Lower lobe of right lung (tissue), 2 donors: ENCODE data around the gene RTL10. TPM values are rescaled to one million over a fixed set of nuclear protein-coding genes. Genes with fewer than 3 reads are reported as not detected.

Experiments used
- ATAC-seq, 2 donors: fragments of 200-7000 bp; cut with Tn5 transposase; one replicate each; pipeline ENCODE4 v1.9.1; 2020 to 2022; ENCODE audit warnings: mild to moderate bottlenecking in 2 of 2, moderate library complexity in 2 of 2
- DNase-seq: peaks from one replicate; pipeline ENCODE4 v3.0.0-alpha.2; 2020
- H3K27ac ChIP-seq: fragments of 200-600 bp; one replicate; pipeline ENCODE4 v1.8.0; 2022
- H3K27me3 ChIP-seq: fragments of 200-600 bp; one replicate; pipeline ENCODE4 v1.8.0; 2022; ENCODE audit warnings: low read depth
- H3K36me3 ChIP-seq: fragments of 200-600 bp; one replicate; pipeline ENCODE4 v1.8.0; 2022; ENCODE audit warnings: mild to moderate bottlenecking
- H3K4me1 ChIP-seq: fragments of 200-600 bp; one replicate; pipeline ENCODE4 v1.8.0; 2022
- H3K4me3 ChIP-seq: fragments of 200-600 bp; one replicate; pipeline ENCODE4 v1.8.0; 2022; ENCODE audit warnings: mild to moderate bottlenecking
- H3K9me3 ChIP-seq: fragments of 200-600 bp; one replicate; pipeline ENCODE4 v1.8.0; 2022
- intact Hi-C: fragments of 100-400 bp; cut with DNase I; formaldehyde crosslinking; loops from one replicate; pipeline ENCODE4 v1.11.0; 2022
- total RNA-seq: library from RNA; stranded (reverse); fragmentation: NEBNext Ultra II Directional; extraction: Animal tissue kit (Norgen Biotek cat#: 25700); gene quantifications from one replicate; pipeline ENCODE4 v1.2.1, GENCODE V29; 2021
- TF ChIP-seq, protein P1 (sequence below): fragments of 200-600 bp; IDR thresholded peaks from one replicate; pipeline ENCODE4 v1.8.0; 2022; ENCODE audit warnings: antibody characterized with exemption, mild to moderate bottlenecking
- donor health status: DM: no; HTN: yes; CAD: no; lungs with severe emphysema.

Gene RTL10
- total RNA-seq, 1 donor from 2014 or later, result 24.3 TPM

DNA sequence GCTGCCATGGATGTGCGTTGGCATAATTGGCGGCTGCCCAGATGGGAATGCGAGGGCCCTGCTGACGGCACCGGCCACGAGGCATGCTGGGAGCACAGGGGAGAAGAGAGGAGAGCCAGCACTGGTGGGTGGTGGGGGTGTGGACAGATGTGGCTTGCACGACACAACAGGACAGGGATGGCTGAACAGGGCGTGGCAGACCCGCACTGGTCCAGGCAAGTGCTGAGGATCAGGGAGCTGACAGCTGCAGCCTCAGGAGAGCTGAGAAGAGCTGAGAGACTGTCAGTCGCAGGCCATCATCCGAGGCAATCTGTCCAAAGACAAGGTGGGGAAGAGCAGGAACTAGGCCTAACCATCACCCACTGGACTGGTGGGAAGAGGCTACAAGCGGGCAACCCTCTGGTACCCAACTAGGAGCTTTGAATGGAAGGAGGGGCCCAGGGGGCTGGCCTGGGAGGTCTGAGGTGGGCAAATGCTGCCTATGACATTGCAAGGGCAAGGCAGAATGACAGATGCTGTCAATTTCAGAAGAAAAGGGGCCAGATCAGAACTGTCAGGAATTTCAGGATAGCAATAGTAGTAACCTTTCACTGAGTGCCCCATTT lies 2.4 kb downstream of the RTL10 start:
- Histone ChIP-seq H3K9me3 (no peaks in the 10 kb centered on the region), H3K4me1 (peaks cover 71% of the 10 kb centered on the region), H3K27me3 (no peaks in the 10 kb centered on the region), H3K36me3 (peaks cover 29% of the 10 kb centered on the region), H3K4me3 (peak overlapping the region; percentile 91), H3K27ac (peak overlapping the region; percentile 42)
- ATAC-seq (no peak), DNase-seq (no peak)
- intact Hi-C loops, result no loop called here
- TF ChIP-seq, protein P1, sequence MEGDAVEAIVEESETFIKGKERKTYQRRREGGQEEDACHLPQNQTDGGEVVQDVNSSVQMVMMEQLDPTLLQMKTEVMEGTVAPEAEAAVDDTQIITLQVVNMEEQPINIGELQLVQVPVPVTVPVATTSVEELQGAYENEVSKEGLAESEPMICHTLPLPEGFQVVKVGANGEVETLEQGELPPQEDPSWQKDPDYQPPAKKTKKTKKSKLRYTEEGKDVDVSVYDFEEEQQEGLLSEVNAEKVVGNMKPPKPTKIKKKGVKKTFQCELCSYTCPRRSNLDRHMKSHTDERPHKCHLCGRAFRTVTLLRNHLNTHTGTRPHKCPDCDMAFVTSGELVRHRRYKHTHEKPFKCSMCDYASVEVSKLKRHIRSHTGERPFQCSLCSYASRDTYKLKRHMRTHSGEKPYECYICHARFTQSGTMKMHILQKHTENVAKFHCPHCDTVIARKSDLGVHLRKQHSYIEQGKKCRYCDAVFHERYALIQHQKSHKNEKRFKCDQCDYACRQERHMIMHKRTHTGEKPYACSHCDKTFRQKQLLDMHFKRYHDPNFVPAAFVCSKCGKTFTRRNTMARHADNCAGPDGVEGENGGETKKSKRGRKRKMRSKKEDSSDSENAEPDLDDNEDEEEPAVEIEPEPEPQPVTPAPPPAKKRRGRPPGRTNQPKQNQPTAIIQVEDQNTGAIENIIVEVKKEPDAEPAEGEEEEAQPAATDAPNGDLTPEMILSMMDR, result no peak

DNA sequence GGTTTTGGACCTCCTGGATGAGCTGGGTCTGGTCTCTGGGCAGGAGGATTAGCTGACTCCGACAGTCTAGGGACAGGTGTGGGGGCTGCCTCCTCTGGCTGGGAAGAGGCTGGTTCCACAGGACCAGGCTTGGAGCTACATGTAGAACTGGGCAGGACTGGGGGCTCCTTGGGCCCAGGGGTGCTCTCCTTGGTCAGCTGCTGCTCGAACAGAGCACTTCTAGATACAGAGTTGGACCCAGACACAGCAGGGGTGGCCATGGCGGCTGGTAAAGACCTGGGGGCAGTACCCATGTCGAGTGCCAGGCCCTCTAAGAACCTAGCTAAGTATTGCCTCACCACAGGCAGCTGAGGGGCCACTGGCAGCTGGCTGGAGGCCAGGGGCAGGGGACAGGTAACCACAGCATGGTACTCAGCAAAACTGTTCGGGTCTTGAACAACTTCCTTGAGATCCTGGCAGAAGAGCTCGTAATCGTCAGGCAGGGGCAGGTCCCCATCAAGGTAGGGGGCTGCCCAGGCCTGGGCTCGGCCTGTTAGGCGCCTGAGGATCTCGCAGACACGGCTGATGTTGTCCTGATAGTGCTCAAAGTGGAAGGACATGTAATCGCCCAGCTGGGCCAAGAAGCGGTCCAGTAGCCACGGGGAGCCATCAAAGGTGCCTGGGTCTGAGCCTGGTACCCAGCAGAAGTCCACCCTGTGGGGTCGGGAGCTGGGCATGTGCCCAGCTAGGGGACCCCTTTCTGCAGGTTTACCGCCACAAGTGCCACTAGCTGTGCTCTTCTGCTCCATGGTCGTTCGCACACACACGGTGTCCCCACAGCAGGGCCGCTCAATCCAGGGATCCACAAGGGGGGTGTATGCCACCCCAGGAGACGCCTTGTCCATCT lies 3.1 kb downstream of the RTL10 start:
- Histone ChIP-seq H3K9me3 (no peaks in the 10 kb centered on the region), H3K4me1 (peaks cover 71% of the 10 kb centered on the region), H3K4me3 (no peak overlapping the region), H3K27me3 (no peaks in the 10 kb centered on the region), H3K36me3 (peaks cover 29% of the 10 kb centered on the region), H3K27ac (peak overlapping the region; percentile 42)
- ATAC-seq (no peak), DNase-seq (peak; percentile 62)
- intact Hi-C loops, result no loop called here
- TF ChIP-seq, protein P1, result no peak

DNA sequence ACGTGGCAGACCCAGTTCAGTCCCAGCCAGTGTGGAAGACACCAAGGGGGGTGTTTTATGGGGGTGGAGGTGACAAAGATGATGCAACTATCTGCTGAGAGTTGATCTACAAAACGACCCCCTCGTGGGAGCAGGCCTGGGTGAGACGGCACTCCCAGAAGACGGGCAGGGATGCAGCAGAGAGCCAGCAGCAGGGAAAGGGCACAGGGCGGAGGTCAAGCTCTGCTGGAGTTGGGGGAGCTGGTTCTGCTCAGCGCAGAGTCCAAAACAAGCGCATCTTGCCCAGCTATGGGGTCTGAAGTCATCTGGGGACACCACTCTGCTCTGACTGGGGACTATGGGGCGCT lies 3.9 kb downstream of the RTL10 start:
- peaks cover 29% of the 10 kb centered on the region for H3K36me3 ChIP-seq
- DNase-seq (no peak), ATAC-seq (no peak)
- no peak overlapping the region for H3K4me3 ChIP-seq
- no peaks in the 10 kb centered on the region for H3K27me3 ChIP-seq
- intact Hi-C loops, result no loop called here
- peaks cover 63% of the 10 kb centered on the region for H3K4me1 ChIP-seq
- TF ChIP-seq, protein P1, result no peak
- H3K9me3 ChIP-seq, result no peaks in the 10 kb centered on the region
- H3K27ac ChIP-seq, result peak overlapping the region; percentile 42

DNA sequence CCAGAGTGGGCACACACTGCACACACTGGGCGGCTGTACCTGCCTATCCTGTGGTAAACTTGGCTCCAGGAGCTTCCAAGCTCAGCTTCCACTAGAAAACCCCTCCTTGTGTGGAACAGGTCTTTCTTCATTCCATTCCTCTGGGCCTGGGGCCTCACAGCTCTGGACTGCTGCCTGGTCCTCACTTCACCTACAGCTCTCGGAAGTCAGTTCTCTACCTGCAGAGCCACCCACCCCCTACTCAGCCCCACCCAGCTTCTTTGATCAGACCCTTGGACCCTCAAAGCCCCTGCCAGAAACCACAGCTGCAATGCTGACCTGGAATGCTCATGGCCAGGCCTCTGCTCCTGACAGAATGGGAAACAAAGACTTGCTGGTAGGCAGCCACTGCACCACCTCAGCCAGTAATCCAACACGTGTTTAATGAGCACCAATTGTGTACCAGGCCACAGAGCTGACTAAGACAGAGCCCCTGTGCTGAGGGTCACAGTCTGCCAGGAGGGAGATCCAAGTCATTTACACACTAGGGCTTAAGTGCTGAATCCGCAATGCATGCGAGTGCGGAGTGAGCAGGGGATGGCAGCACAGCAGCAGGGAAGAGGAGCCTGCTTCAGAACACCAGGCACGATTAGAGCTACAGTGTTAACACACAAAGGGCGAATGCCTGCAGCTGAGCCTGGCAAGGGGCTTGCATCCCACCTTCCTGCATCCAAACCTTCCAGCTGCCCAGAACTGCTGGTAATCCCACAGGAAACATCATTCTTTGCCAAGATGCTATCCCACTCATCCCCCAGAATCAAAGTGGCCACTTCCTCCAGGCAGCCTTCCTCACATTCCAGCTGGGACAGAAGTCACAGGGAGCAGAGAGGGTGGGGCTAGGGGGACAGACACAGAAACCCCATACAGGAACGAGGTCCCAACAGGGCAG lies 4.6 kb downstream of the RTL10 start:
- peak; percentile 81 for DNase-seq

More for the DNA sequence above, 4.6 kb downstream of the RTL10 start:
- Histone ChIP-seq H3K27ac (peak overlapping the region; percentile 38), H3K9me3 (no peaks in the 10 kb centered on the region), H3K27me3 (no peaks in the 10 kb centered on the region), H3K36me3 (peaks cover 29% of the 10 kb centered on the region), H3K4me1 (peaks cover 64% of the 10 kb centered on the region), H3K4me3 (no peak overlapping the region)
- TF ChIP-seq, protein P1, result no peak
- intact Hi-C loops, result no loop called here
- ATAC-seq, result peak; percentile 79 to 85
